Measurements from ENCODE around the gene KHDRBS2. TPM values are rescaled to one million over a fixed set of nuclear protein-coding genes. Genes with fewer than 3 reads are reported as not detected.

KHDRBS2 gene
- total RNA-seq, 1 donor from 2014 or later, result not detected

DNA sequence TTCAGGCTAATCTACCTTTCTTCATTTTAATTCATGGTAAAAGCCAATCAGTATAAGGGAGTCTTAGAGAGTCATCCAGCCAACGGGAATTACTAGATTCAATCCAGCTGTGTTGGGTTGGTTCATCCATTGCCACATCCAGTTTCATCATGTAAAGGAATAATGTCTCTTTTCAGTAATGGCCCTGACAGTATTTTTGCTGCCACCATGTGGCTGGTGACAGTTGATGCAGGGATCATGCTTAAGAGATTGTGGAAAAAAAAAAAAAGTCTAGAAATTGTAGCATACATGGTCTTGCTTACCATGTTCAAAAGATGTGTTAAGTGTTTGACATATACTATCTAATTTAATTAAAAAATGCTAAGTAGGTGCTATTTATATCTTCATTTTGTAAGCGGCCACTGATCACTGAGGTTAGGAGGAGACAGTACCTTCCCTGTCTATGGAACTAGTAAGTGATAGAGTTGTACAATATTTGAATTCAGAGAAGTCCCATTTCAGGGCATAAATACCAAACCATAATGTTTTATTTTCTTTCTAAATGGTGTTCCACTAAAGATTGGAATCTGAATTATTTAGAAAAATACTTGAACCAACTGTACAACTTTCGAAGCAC is 135.9 kb downstream of the KHDRBS2 start:
- H3K79me2 ChIP-seq (ENCODE audit: insufficient read depth, low read length), result no peaks in the 10 kb centered on the region
- H3K4me3 ChIP-seq (ENCODE audit: insufficient read depth, low read depth, low read length), result no peak overlapping the region
- H3K4me3 Mint-ChIP-seq (ENCODE audit: unreplicated experiment), result no peak overlapping the region
- no peaks in the 10 kb centered on the region for H3K27me3 ChIP-seq (ENCODE audit: insufficient read depth, low read length)
- TF ChIP-seq EZH2 (IDR thresholded peaks at IDR 0.05; ENCODE audit: insufficient read depth, low read length) (no peak), CTCF (IDR thresholded peaks at IDR 0.05; ENCODE audit: insufficient read depth, low read depth, low read length) (peak; percentile 47)
- DNase-seq (ENCODE audit: low read depth) (no peak), FAIRE-seq (no peak)
- no peak overlapping the region for H3K27ac ChIP-seq (ENCODE audit: low read depth, low read length)
- H3K4me2 ChIP-seq (ENCODE audit: low read length), result no peak overlapping the region
- no peak overlapping the region for H3K9ac ChIP-seq (ENCODE audit: low read length)
- H4K20me1 ChIP-seq (ENCODE audit: insufficient read depth, low read length), result no peaks in the 10 kb centered on the region
- H3K36me3 ChIP-seq (ENCODE audit: insufficient read depth, low read length), result no peaks in the 10 kb centered on the region
- H3K9me3 Mint-ChIP-seq (ENCODE audit: unreplicated experiment), result no peaks in the 10 kb centered on the region
- peaks cover 4% of the 10 kb centered on the region for H3K4me1 Mint-ChIP-seq (ENCODE audit: low read depth, unreplicated experiment)
- no peaks in the 10 kb centered on the region for H3K36me3 Mint-ChIP-seq (ENCODE audit: low read depth, unreplicated experiment)
- no peaks in the 10 kb centered on the region for H3K27me3 Mint-ChIP-seq (ENCODE audit: low read depth, unreplicated experiment)
- no peaks in the 10 kb centered on the region for H3K4me1 ChIP-seq (ENCODE audit: insufficient read depth, low read length)
- no peak overlapping the region for H3K27ac Mint-ChIP-seq (ENCODE audit: unreplicated experiment)
- H2AFZ ChIP-seq (ENCODE audit: low read depth, low read length), result no peak overlapping the region
- no peaks in the 10 kb centered on the region for H3K9me3 ChIP-seq (ENCODE audit: insufficient read depth, low read depth, low read length)

DNA sequence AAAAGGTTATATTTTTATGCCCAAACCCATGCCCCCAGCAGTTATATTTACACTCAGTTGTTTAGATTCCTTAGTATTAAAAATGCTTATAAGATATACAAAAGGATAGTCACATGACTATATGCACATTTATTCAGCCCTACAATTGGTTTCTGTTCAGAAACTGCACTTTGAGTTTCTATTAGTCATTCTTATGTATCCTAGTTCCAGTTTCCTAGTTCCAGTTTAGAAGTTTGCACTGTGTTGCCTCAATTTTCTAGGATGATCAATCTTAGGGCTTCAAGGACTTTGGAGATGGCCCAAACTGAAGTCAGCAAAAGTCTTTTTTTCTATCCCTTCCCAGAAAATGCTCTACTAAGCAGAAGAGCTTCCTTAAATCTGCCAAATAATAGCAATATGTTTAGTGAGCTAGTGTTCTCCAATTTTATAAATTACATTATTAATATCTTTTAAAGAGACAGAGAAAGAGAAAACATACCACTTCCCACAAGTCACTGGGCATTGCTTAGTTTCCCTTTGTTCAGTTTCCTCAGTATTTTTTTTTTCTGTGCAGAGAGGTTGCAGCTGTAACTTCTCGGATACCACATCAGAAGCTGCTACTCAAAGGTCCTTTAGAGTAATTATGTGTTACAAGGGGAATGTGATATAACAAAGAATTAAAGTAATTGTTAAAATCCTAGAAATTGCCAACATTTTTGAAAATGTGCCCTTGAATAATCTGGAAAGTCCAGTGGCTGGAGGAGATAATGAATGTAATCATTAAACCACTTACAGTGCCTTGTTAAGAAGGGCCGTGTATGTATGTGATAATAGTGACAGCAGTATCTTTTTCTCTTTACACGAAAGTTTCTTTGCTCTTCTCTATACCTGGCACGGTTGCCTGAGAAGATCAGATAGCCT is 138.8 kb downstream of the KHDRBS2 start:
- H2AFZ ChIP-seq (ENCODE audit: low read depth, low read length), result no peak overlapping the region
- H3K9ac ChIP-seq (ENCODE audit: low read length), result no peak overlapping the region
- H3K4me3 ChIP-seq (ENCODE audit: insufficient read depth, low read depth, low read length), result no peak overlapping the region
- no peak for TF ChIP-seq CTCF (IDR thresholded peaks at IDR 0.05; ENCODE audit: insufficient read depth, low read depth, low read length)
- no peak for TF ChIP-seq EZH2 (IDR thresholded peaks at IDR 0.05; ENCODE audit: insufficient read depth, low read length)
- H4K20me1 ChIP-seq (ENCODE audit: insufficient read depth, low read length), result no peaks in the 10 kb centered on the region
- no peaks in the 10 kb centered on the region for H3K4me1 ChIP-seq (ENCODE audit: insufficient read depth, low read length)
- no peak overlapping the region for H3K27ac Mint-ChIP-seq (ENCODE audit: unreplicated experiment)
- H3K79me2 ChIP-seq (ENCODE audit: insufficient read depth, low read length), result no peaks in the 10 kb centered on the region
- no peak overlapping the region for H3K27ac ChIP-seq (ENCODE audit: low read depth, low read length)
- H3K36me3 ChIP-seq (ENCODE audit: insufficient read depth, low read length), result no peaks in the 10 kb centered on the region
- H3K9me3 ChIP-seq (ENCODE audit: insufficient read depth, low read depth, low read length), result no peaks in the 10 kb centered on the region
- H3K27me3 ChIP-seq (ENCODE audit: insufficient read depth, low read length), result no peaks in the 10 kb centered on the region
- no peak for DNase-seq (ENCODE audit: low read depth)
- H3K4me3 Mint-ChIP-seq (ENCODE audit: unreplicated experiment), result no peak overlapping the region
- no peaks in the 10 kb centered on the region for H3K9me3 Mint-ChIP-seq (ENCODE audit: unreplicated experiment)
- no peak for FAIRE-seq
- H3K4me2 ChIP-seq (ENCODE audit: low read length), result no peak overlapping the region
- no peaks in the 10 kb centered on the region for H3K27me3 Mint-ChIP-seq (ENCODE audit: low read depth, unreplicated experiment)
- peaks cover 4% of the 10 kb centered on the region for H3K4me1 Mint-ChIP-seq (ENCODE audit: low read depth, unreplicated experiment)
- H3K36me3 Mint-ChIP-seq (ENCODE audit: low read depth, unreplicated experiment), result no peaks in the 10 kb centered on the region

Measured in astrocyte (in vitro differentiated cells and primary cell).